ENCODE measurements around the gene ACOXL. TPM values are rescaled to one million over a fixed set of nuclear protein-coding genes. Genes with fewer than 3 reads are reported as not detected.

The ACOXL gene
- polyA plus RNA-seq, 3 donors, result 0.10 TPM; not detected in 2

DNA sequence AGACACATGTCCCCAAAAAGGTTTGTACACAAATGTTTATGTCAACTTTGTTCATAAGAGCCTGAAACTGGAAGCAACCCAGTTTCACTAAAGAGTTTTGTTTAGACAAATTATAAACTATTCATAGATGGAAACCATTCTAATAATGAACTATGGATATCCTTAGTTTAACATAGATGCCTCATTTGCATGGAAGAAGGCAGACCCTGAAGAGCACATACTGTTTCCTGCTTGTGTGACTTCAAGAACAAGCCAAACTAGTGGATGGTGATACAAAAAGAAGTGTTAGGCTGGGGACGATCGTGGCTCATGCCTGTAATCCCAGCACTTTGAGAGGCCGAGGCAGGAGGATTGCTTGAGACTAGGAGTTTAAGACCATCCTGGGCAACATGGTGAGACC is 48.1 kb downstream of the ACOXL start:
- H3K27ac ChIP-seq (ENCODE audit: low read depth, low read length), result no peak overlapping the region
- 87 to 96% (median 90%) methylated on average over 3 of the region's 3 CpGs for WGBS, 3 donors

DNA sequence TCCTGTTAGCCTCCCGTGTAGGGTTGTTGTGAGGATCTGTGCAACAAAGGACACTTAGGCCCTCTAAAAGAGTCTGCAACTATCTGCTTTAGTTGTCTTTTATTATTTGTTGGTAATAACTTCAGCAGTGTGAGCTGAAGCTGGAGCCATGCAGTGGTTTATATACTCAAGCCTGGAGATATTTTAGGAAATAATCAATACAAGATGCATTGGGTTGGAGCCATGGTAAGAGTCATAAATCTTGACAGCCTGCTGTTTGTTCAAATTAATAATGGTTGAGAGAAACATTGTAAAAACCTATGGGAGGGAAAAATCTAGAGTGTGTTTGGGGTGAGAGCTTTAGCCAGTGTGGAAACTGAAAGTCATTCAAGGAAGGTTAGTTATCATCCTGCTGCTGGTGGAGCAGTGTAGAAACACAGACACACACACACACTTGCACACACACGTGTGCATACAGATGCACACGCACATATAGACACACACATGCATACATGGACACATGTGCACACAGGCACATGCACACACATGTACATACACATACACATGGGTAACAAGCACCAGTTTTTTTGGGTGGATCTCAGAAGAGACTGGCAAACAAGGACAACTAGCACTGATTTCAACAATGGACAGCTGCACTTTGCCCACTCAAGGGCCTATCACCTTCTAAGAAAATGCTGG is 51.0 kb downstream of the ACOXL start:
- H3K27ac ChIP-seq (ENCODE audit: low read depth, low read length), result no peak overlapping the region
- WGBS, 3 donors, result 62 to 79% (median 76%) methylated on average over 3 of the region's 3 CpGs

DNA sequence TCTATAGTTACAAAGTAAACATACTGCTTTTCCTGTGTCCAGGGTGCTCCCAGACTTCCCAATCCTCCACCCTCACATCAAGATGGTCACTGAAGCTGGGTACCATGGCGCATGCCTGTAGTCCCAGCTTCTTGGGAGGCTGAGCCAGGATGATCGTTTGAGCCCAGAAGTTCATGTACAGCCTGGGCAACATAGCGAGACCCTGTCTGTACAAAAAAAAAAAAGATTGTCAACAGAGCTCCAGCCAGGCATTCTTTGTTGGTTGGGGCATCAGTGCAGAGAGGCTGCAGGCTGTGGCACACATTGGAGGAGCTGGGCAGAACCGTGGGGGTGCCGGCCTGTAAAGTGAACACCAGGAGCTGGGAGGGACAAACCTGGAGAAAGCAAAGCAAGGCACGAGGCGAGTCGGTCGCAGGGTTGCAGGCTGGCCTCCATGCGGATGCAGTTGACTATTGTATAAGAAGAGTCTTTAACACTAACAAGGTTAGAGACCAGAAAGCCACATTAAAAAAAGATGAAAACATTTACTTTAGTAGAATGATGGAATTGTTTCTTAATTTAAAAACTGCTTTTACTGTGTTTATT is 51.8 kb downstream of the ACOXL start:
- H3K27ac ChIP-seq (ENCODE audit: low read depth, low read length), result no peak overlapping the region
- 87 to 93% (median 90%) methylated on average over 10 of the region's 10 CpGs for WGBS, 3 donors

DNA sequence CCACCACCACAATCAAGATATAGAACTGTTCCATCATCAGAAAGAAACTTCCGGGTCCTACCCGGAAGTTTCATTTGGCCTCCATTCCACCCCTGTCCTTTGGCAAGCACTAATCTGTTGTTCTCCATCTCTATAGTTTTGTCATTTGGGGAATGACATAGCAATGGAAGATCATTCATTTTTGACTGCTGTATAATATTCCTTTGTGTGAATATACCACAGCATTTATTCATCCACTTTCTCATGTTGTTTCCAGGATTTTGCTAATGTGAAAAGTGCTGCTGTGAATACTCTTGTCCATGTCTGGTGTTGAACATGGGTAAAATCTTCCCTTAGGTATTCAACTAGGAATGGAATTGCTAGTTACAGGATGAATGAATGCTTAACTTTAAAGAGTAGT is 53.1 kb downstream of the ACOXL start:
- WGBS, 3 donors, result 87 to 100% (median 94%) methylated on average over 2 of the region's 2 CpGs
- H3K27ac ChIP-seq (ENCODE audit: low read depth, low read length), result no peak overlapping the region

DNA sequence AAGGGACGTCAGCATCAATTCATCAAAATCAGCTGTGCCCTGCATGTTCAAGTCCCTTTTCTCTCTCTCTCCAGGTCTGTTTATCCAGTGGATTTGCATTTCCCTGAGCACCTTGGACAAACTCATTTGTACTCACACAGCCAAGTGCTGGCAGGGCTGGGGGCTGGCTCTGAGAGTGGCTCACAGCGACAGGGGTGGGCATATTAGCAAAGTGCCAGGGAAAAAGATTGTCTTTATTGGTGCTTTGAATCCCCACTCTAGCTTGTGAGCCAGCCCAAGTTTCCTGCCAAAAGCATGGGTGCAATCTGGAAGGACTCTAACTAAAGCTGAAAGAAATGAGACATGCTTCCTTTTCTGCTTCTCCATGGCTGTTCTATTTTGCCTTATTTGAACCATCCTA is 56.6 kb downstream of the ACOXL start:
- WGBS, 3 donors, result 32 to 75% (median 73%) methylated on average over 2 of the region's 2 CpGs
- no peak overlapping the region for H3K27ac ChIP-seq (ENCODE audit: low read depth, low read length)

DNA sequence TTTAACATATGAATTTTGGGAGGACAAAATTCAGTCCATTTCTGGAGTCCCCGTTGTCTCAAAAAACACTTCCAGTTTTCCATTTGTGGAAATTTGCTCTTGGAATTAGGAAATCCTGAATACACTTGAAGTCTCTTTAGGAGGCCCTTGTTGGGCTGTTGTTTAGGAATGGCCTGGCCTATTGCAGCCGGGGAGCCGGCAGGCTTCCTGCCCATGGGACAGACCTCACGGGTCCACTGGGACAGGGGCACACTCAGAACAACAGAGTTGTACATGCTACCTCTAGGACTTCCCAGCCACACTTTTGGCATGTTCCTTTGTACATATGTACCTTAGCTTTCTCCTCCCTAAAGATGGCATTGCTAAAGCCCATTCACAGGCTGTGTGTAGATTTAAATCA is 57.3 kb downstream of the ACOXL start:
- WGBS, 3 donors, result 79 to 85% (median 80%) methylated on average over 4 of the region's 4 CpGs
- H3K27ac ChIP-seq (ENCODE audit: low read depth, low read length), result no peak overlapping the region

DNA sequence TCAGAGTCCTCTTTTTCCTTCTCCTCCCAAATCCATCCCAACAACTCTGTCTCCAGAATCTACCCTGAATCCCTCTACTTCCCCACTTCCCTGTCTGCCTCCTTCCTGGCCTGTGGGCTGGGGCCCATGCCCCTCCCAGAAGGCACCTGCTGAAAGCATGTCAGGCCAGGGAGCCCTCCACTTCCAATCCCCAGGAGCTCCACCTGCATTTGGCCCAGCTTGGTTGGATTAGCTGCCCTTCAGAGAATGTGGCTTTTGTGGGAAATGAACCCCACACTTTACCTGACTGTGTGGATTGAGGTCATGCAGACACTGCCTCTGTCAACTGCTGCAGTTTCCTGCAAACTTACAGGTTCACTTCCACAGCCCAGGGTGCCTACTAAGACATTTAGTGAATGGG is 58.5 kb downstream of the ACOXL start:
- H3K27ac ChIP-seq (ENCODE audit: low read depth, low read length), result no peak overlapping the region

DNA sequence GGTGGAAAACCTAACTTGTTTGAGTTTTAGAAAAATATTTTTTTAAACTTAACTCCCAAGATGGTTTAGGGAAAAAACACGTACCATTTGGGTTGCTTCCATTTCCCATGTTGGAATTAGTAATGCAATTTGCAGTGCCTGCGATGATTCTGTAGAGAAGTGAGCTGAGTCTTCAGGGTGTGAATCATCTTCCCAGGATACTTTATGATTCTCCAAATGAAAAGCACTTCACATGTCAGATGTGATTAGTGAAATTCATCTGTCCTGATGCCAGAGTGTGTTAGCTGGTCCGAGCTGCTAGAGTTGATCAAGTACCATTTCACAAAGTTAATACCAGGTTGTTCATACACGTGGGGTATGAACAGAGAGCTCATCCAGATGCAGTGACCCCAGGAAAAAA is 59.1 kb downstream of the ACOXL start:
- WGBS, 3 donors, result 70 to 85% (median 75%) methylated on average over 4 of the region's 4 CpGs
- no peak overlapping the region for H3K27ac ChIP-seq (ENCODE audit: low read depth, low read length)

DNA sequence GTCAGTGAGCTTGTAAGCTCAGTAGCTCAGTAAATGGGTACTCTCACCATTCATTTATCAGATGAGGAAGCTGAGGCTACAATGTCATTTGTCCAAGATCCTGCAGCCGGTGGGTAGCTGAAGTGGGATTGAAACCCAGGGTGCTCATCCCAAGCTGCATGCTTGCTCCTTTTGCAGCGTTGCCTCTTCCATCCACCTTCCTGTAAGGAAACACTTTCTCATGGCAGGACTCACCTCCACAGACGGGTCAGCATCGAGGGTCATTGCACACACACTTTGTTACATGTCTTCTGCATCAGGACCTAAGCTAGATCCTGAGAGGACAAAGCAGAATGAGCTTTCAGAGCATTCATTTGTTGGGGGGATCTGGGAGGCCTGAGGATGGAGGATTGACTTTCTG is 60.7 kb downstream of the ACOXL start:
- H3K27ac ChIP-seq (ENCODE audit: low read depth, low read length), result no peak overlapping the region
- WGBS, 3 donors, result 82 to 91% (median 86%) methylated on average over 4 of the region's 4 CpGs

DNA sequence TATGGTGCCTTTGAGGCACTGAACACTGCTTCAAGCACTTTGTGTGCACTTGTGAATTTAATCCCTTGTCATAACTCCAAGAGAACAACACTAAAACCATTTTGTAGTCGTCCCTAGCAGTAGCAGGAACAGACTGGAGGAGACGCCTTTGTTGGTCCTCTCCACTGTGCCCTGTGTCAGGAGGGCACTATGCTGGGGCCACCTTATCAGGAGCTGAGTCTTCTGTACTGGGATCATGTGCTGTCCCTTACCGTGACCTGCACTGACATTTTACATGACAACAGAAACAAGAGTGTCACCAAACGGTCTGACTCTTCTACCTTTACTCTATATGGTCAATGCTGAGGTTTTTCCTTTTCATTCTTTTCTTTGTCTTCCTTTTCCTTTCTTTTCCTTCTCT is 62.0 kb downstream of the ACOXL start:
- WGBS, 3 donors, result 66 to 80% (median 78%) methylated on average over 4 of the region's 4 CpGs
- no peak overlapping the region for H3K27ac ChIP-seq (ENCODE audit: low read depth, low read length)

DNA sequence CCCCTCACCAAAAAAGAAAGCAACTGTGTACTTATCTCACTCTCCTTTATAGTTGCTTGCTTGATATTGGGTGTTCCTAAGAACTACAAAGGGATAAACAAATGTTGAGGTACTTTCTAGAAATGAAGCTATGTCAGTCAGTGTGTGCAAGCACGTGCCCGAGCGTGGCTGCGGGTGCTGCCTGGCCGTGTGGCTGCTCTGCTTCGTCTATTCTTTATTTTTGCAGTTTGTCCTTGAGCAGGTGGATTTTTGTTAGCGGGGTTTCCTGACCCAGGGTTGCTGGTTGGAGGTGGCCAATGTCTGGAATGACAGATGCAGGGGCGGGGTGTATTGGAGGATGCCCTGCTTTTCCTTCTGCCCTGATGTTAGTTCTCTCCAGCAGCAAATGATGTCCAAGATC is 62.6 kb downstream of the ACOXL start:
- WGBS, 3 donors, result 71 to 92% (median 90%) methylated on average over 8 of the region's 8 CpGs
- H3K27ac ChIP-seq (ENCODE audit: low read depth, low read length), result no peak overlapping the region

DNA sequence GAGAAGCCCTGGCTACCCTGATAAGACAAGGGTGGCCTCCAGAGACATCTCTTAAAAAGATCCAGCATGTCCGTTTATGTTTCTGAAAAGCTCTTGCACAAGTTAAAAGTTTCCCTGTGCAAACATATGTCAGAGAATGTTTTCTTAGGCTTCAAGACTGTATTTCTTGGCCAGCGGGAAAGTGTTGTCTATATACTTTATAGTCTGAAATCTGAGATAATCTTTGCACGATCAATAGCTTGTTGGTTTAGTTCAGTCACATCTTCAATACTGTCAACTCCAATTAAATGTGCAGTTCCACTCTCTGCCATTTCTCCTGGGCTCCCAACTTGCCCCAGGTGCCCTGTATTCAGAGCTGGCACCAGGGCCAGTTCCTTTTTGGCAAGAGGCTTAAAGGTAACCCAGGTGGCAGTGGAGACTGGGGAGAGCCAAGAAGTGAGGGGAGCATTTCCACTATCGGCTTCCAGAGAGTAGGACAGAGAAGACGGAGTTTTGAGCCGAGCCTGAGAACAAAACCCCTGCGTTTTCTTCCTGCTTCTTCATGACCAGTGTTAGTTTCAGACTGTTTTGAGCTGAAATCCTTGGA is 64.4 kb downstream of the ACOXL start:
- no peak overlapping the region for H3K27ac ChIP-seq (ENCODE audit: low read depth, low read length)
- WGBS, 3 donors, result 46 to 87% (median 82%) methylated on average over 7 of the region's 7 CpGs

DNA sequence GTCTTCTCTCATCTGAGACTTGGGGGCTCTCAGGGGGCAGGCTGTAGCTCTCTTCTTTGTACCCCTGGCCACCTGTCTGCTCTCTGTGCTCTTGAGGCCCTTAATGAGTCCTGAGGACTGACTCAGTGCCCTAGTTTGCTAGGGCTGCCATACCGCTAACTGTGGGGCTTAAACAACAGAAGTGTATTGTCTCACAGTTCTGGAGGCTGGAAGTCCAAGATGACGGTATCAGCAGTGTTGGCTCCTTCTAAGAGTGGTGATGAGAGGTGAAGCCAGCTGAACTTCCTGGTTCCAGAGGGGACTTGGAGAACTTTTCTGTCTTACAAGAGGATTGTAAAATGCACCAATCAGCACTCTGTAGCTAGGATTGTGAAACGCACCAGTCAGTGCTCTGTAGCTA is 67.0 kb downstream of the ACOXL start:
- H3K27ac ChIP-seq (ENCODE audit: low read depth, low read length), result no peak overlapping the region
- WGBS, 3 donors, result 90 to 97% (median 94%) methylated on average over 3 of the region's 3 CpGs

DNA sequence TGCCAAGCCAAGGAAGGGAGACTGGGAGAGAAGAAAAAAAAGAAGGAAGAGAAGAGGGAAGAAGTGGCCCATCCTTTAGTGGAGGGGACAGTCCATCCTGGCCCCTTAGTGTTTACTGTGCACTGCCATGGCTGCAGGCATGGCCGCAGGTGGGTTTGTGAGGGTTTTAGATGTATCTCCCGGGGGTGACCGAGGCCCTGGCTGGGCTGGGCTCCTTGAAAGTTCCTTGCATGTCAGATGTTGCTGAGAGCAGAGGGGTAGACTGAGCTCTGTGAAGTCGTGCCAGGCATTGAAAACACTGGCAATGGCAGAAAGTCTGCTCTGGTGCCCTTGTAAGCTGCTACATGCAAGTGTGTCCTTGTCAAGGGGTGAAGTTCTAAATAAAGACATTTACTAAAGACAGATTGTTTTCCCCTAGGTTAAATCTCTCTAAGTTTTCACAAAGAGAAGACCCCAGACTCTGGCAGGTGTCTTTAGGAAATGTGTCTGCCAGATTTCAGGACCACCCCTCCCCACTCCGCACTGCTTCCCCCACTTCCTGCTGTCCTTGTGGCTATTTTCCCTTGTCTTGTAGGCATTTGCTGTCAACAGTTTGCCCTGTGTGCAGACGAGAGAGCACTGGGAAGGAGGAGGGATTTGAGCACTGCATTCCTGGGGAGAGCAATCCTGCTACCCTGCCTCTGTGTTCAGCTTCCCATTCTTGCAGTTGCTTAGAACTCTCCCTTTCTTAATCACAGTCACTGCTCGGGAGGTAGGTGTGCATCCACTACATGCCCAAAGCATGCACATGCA is 68.4 kb downstream of the ACOXL start:
- WGBS, 3 donors, result 64 to 78% (median 78%) methylated on average over 7 of the region's 7 CpGs
- no peak overlapping the region for H3K27ac ChIP-seq (ENCODE audit: low read depth, low read length)

DNA sequence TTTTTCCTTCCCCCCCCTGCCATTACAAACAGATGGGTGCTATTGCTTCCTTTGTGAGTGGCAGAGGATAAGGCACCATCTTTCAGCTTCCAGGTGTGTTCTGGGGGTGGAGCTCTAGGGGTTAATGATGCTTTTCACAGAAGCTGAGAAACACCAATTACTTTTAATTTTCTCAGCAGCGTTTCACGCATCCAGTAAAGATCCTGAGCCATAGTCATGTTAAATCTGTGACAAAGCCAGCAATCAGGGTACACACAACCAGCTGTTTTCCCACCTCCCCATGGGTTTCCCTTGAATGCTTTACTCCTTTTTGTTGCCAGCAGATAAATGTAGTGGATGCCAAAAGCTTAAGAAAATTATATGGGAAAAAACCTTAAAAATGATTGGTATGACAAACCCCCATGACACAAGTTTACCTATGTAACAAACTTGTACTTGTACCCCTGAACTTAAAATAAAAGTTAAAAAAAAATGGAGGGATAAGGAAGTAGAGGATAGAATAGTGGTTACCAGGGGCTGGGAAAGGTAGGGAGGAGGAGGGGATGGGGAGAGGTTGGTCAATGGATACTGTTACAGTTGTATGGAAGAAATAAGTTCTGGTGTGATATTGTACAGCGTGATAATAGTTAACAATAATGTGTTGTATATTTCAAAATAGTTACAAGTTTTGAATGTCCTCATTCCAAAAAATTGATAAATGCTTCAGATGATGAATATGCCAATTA is 70.0 kb downstream of the ACOXL start:
- WGBS, 3 donors, result 62 to 81% (median 77%) methylated on average over 3 of the region's 3 CpGs
- no peak overlapping the region for H3K27ac ChIP-seq (ENCODE audit: low read depth, low read length)

DNA sequence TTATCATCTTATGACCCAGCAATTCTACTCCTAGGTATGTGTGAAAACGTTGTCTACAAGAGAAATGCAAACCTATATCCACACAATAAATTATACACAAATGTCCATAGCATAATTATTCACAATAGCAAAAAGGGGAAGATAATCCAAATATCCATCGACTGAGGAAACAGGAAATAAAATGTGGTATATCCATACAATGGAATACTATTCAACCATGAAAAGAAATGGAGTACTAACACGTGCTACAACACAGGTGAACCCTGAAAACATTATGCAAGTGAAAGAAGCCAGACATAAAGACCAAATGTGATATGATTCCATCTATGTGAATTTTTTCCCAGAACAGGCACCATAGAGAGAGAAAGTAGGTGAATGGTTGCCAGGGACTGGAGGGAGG is 72.1 kb downstream of the ACOXL start:
- WGBS, 3 donors, result 80 to 90% (median 88%) methylated on average over 3 of the region's 3 CpGs
- no peak overlapping the region for H3K27ac ChIP-seq (ENCODE audit: low read depth, low read length)

DNA sequence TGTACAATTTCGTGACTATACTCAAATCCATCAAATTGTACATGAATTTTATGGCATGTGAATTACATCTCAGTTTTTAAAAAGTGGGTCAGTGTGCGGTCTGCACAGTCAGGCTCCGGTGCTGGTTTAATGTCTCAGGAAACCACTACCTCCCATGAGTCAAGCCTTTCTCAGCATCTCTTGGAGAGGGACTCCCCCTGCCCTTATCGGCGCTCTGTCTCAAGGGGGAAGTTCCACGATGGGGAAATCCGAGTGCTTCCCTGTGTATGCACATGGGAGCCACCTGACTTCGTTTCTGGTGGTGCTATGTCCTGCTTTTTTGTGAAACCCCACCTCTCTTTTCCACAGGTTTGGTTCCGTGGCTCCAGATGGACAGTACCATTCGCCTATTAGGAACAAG is 72.5 kb downstream of the ACOXL start:
- 55 to 77% (median 76%) methylated on average over 10 of the region's 10 CpGs for WGBS, 3 donors
- H3K27ac ChIP-seq (ENCODE audit: low read depth, low read length), result no peak overlapping the region

DNA sequence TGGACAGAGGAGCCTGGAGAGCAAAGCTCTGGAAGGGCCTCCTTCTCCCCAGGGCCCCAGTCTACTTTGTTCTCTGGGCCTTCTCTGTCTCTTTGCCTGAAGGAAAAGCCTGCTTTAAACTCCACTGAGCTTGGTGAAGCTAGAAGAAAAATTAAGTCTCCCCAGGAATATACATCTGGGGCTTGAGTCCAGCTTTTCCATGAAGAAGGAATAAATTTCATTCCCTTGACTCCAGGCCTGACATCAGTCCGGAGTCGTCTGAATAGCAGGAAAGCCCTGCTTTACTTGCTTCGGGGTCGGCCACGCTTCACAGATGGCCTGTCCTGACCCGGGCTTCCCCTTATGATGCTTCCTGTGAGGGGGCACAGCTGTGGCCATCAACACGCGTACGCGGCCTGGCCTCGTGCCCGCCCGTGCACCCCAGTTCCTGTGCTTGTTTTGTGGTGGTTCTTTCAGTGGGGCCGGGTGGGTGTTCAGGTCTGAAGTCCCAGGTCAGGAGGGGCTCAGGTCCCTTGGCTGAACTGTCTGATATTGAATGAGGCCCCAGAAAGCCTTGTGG is 73.6 kb downstream of the ACOXL start:
- WGBS, 3 donors, result 36 to 71% (median 48%) methylated on average over 14 of the region's 14 CpGs
- no peak overlapping the region for H3K27ac ChIP-seq (ENCODE audit: low read depth, low read length)

DNA sequence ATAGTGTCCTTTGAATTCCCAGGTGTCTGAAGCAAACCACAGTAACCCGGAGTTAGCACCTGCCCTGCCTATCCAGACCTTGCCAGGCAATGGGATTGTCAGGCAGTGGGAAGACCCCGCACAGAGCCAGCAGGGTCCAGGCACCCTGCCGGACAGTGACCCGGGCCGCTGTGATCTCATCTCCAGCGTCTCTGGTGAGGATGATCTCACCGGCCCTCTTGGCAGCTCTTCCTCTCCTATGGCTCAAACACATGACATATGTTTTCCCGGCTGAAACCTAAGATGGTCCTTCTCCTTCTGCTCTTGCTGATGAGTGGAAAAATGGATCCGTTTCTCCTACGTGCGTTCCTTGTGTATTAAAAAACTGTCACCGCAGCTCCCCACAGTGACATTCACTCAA is 75.1 kb downstream of the ACOXL start:
- H3K27ac ChIP-seq (ENCODE audit: low read depth, low read length), result no peak overlapping the region
- 56 to 77% (median 58%) methylated on average over 12 of the region's 12 CpGs for WGBS, 3 donors

All from adipose tissue (tissue), 3 donors.